ENCODE measurements around the gene CDSN.

Gene CDSN

DNA sequence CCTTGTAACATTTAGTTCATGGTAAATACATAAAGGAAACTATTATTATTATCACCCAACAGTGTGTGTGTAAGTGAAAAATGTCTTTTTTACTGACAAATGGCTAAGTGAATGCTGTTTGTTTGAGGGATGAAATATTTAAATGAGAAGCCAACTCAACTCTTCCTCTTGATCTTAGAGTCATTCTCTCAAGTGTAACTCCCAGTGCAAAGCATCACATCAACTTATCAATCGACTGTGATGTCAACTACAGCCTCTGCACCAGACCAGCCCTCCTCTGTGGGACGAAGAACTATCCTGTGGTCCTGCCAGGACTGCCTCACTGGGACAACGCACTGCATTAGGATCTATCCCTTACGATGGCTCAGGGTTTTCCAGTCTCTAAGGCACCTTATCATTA is 13.2 kb downstream of the CDSN start:
- no peak overlapping the region for H3K4me3 ChIP-seq (ENCODE audit: low read length)
- DNase-seq (ENCODE audit: low read depth), result no peak
- TF ChIP-seq, protein P1, sequence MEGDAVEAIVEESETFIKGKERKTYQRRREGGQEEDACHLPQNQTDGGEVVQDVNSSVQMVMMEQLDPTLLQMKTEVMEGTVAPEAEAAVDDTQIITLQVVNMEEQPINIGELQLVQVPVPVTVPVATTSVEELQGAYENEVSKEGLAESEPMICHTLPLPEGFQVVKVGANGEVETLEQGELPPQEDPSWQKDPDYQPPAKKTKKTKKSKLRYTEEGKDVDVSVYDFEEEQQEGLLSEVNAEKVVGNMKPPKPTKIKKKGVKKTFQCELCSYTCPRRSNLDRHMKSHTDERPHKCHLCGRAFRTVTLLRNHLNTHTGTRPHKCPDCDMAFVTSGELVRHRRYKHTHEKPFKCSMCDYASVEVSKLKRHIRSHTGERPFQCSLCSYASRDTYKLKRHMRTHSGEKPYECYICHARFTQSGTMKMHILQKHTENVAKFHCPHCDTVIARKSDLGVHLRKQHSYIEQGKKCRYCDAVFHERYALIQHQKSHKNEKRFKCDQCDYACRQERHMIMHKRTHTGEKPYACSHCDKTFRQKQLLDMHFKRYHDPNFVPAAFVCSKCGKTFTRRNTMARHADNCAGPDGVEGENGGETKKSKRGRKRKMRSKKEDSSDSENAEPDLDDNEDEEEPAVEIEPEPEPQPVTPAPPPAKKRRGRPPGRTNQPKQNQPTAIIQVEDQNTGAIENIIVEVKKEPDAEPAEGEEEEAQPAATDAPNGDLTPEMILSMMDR (conservative IDR thresholded peaks at IDR 0.05; ENCODE audit: low read depth, low read length), result no peak

DNA sequence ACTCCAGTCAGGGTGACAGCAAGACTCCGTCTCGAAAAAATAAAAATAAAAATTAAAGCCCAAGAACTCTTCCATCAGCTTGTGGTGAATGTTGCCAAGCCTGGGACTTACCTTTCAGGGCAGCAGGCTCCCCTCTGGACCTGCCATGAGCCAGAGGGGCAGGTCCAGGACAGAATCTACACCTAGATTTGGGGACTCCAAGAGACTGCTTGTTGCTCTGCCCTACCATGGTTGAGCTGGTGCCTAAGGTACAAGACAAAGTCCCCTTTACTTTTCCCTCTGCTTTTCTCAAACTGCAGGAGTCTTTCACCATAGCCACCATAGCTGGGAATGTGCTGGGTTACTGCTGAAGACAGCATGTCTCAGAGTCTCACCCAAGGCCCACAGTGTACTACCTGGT is 17.1 kb downstream of the CDSN start:
- TF ChIP-seq, protein P1 (conservative IDR thresholded peaks at IDR 0.05; ENCODE audit: low read depth, low read length), result no peak
- no peak overlapping the region for H3K4me3 ChIP-seq (ENCODE audit: low read length)
- no peak for DNase-seq (ENCODE audit: low read depth)

DNA sequence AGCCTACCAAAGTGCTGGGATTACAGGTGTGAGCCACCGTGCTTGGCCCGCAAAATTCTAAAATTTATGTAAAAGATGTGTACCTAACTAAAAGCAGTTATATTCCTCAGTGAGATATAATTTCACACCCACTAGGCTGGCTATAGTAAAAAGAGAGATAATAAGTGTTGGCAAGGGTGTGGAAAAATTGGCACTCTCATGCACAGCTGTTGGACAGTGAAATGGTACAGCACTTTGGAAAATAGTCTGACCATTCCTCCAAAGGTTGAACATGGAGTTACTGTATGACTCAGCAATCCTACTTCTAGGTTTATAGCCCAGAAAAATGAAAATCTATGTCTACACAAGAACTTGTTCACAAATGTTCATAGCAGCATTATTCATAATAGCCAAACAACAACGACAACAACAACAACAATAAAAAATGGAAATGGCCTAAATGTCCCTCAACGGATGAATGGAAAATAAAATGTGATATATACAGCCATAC is 21.8 kb downstream of the CDSN start:
- H3K4me3 ChIP-seq (ENCODE audit: low read length), result no peak overlapping the region

DNA sequence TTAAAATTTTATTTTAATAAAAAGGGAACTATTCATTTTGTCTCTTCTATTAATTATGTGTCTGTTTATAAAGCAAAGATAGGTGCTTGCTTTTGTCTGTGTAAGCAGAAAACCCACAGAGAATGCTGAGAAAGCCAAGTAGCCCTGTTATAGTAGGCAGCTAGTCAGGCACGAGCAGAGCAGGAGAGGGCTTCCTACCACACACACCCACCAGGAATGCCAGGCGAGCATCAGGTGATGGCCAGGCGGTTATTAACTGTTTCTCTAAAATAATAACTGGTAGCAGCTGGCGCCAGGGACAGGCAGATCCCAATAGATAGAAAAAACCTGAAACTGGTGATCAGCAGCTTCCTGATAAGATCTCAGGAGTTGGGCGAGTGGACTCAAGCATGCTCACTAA is 23.6 kb downstream of the CDSN start:
- peak; percentile 52 for DNase-seq (ENCODE audit: low read depth)
- no peak overlapping the region for H3K4me3 ChIP-seq (ENCODE audit: low read length)
- TF ChIP-seq, protein P1 (conservative IDR thresholded peaks at IDR 0.05; ENCODE audit: low read depth, low read length), result no peak

More for the DNA sequence above, 21.8 kb downstream of the CDSN start:
- no peak for DNase-seq (ENCODE audit: low read depth)
- TF ChIP-seq, protein P1 (conservative IDR thresholded peaks at IDR 0.05; ENCODE audit: low read depth, low read length), result no peak

DNA sequence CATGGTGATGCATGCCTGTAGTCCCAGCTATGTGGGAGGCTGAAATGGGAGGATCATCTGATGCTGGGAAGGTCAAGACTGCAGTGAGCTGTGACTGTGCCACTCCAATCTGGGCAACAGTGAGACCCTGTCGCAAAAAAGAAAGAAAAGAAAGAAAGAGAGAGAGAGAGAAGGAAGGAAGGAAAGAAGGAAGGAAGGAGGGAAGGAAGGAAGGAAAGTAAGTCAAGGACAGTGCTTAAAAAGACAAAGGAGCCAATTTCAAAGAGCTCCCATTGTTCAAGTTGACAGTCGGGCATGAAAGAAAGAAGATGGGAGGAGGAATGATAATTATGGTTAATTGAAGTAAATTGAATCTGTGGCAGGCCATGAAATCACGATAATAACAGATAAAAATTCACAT is 24.0 kb downstream of the CDSN start:
- H3K4me3 ChIP-seq (ENCODE audit: low read length), result no peak overlapping the region
- TF ChIP-seq, protein P1 (conservative IDR thresholded peaks at IDR 0.05; ENCODE audit: low read depth, low read length), result no peak
- no peak for DNase-seq (ENCODE audit: low read depth)

DNA sequence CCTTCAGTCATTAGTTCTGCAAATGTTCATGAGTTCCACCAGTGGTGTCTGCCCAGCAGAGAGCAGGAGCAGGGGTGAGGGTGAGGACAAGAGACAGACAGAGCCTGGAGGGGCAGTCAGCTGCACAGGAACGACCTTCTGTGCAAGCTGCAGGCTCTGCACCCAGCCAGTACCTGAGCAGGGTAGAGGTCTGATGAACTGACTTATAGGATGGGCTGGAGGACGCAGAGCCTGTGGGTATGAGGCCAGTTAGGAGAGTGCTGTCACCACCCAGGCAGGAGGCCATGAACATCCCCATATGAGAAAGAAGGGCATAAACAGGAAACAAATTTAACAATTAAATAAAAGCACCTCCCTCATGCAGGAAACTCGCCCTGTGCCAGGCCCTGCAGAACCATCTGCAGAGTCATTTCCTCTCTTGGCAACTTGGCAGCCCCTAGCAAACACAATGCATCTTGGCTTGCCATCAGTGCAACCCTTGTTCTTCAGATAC is 25.8 kb downstream of the CDSN start:
- TF ChIP-seq, protein P1 (conservative IDR thresholded peaks at IDR 0.05; ENCODE audit: low read depth, low read length), result no peak
- H3K4me3 ChIP-seq (ENCODE audit: low read length), result no peak overlapping the region
- DNase-seq (ENCODE audit: low read depth), result no peak

DNA sequence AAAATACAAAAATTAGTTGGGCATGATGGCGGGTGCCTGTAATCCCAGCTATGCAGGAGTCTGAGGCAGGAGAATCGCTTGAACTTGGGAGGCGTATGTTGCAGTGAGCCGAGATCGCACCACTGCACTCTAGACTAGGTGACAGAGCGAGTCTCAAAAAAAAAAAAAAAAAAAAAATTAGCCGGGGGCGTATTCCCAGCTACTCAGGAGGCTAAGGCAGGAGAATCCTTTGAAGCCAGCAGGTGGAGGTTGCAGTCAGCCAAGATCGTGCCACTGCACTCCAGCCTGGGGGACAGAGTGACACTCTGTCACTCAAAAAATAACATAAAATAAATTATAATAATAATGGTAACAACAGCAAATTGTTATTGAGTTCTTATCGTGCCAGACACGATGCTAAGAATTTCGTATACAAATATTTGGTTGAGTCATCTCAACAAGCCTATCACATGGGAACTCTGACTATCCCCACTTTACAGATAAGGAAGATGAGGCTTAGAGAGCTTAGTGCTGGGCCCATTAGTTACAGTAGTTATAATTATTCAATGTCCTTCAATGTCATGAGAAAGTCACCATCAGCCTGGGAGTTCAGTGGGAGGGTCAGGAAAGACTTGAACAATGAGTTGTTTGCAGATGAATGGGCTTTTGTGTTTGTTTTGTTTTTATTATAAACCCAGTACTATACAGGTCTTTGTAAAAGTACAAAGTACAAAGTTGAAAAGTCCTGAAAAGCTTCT is 27.3 kb downstream of the CDSN start:
- H3K4me3 ChIP-seq (ENCODE audit: low read length), result no peak overlapping the region
- DNase-seq (ENCODE audit: low read depth), result no peak
- TF ChIP-seq, protein P1 (conservative IDR thresholded peaks at IDR 0.05; ENCODE audit: low read depth, low read length), result no peak

All from retinal pigment epithelial cell (primary cell).